Endodermal cell (in vitro differentiated cells): Measurements from ENCODE around the gene FIZ1. TPM values are rescaled to one million over a fixed set of nuclear protein-coding genes. Genes with fewer than 3 reads are reported as not detected.

Source experiments
- DNase-seq: peaks from one replicate; pipeline ENCODE4 v3.0.0-alpha.2; 2017
- H3K27ac ChIP-seq: 2 replicates; pipeline ENCODE4 v1.5.1; 2013; ENCODE audit warnings: mild to moderate bottlenecking, low read depth, low read length, moderate library complexity
- H3K27me3 ChIP-seq: 2 replicates; pipeline ENCODE4 v1.6.1; 2013; ENCODE audit warnings: mild to moderate bottlenecking, low read length, moderate library complexity; ENCODE audit not compliant: insufficient read depth, control insufficient read depth, poor library complexity, severe bottlenecking
- H3K36me3 ChIP-seq: 2 replicates; pipeline ENCODE4 v1.7.0; 2013; ENCODE audit warnings: mild to moderate bottlenecking, low read length, moderate library complexity; ENCODE audit not compliant: control insufficient read depth, insufficient read depth
- H3K4me1 ChIP-seq: one replicate; pipeline ENCODE4 v1.7.0; 2013; ENCODE audit warnings: low read length; ENCODE audit not compliant: control insufficient read depth, insufficient read depth
- H3K4me3 ChIP-seq: 2 replicates; pipeline ENCODE4 v1.5.1; 2013; ENCODE audit warnings: mild to moderate bottlenecking, low read length, moderate library complexity
- H3K9ac ChIP-seq: 2 replicates; pipeline ENCODE4 v1.6.1; 2013; ENCODE audit warnings: mild to moderate bottlenecking, low read length, moderate library complexity; ENCODE audit not compliant: poor library complexity, severe bottlenecking; ENCODE audit errors: extremely low read depth
- H3K9me3 ChIP-seq: 2 replicates; pipeline ENCODE4 v1.6.1; 2013; ENCODE audit warnings: mild to moderate bottlenecking, low read length, moderate library complexity; ENCODE audit not compliant: control insufficient read depth
- H3K27ac Mint-ChIP-seq: 2 replicates; pipeline ENCODE4 v1.8.0; 2020; ENCODE audit warnings: mixed read lengths
- H3K27me3 Mint-ChIP-seq: 2 replicates; pipeline ENCODE4 v1.8.0; 2021; ENCODE audit warnings: mild to moderate bottlenecking, mixed read lengths; ENCODE audit not compliant: insufficient read depth
- H3K36me3 Mint-ChIP-seq: 2 replicates; pipeline ENCODE4 v1.8.0; 2020; ENCODE audit warnings: low read depth, mixed read lengths
- H3K4me1 Mint-ChIP-seq: 2 replicates; pipeline ENCODE4 v1.8.0; 2020; ENCODE audit warnings: mixed read lengths
- H3K4me3 Mint-ChIP-seq: 2 replicates; pipeline ENCODE4 v1.8.0; 2020; ENCODE audit warnings: mild to moderate bottlenecking, moderate library complexity, mixed read lengths
- H3K9me3 Mint-ChIP-seq: 2 replicates; pipeline ENCODE4 v1.8.0; 2020; ENCODE audit warnings: mild to moderate bottlenecking, mixed read lengths
- WGBS, 2 experiments: methylation state at CpG; one replicate each; pipeline versions ENCODE4 v1.1.5 to v1.1.7; 2013; ENCODE audit warnings: missing lambda C conversion rate in 2 of 2, mixed read lengths in 1 of 2; ENCODE audit not compliant: insufficient coverage in 1 of 2, insufficient read length in 1 of 2; 5-methylcytosine and 5-hydroxymethylcytosine counted together
- total RNA-seq, 2 donors: library from RNA; stranded (reverse); fragmentation: NEBNext Ultra II Directional in 1 of 2; extraction: Animal tissue kit (Norgen Biotek cat#: 25700) in 1 of 2; gene quantifications; 2 replicates in 1 of 2; 3 replicates in 1 of 2; pipeline ENCODE4 v1.2.1, GENCODE V29; 2021
- TF ChIP-seq, protein P1 (sequence below): fragments of 200-600 bp; sonication (generic); conservative IDR thresholded peaks from 2 replicates; pipeline ENCODE4 v1.5.0; 2021; ENCODE audit warnings: antibody characterized with exemption, mild to moderate bottlenecking

The FIZ1 gene
- total RNA-seq, 2 donors from 2014 or later = 19.7 to 21.1 TPM

DNA sequence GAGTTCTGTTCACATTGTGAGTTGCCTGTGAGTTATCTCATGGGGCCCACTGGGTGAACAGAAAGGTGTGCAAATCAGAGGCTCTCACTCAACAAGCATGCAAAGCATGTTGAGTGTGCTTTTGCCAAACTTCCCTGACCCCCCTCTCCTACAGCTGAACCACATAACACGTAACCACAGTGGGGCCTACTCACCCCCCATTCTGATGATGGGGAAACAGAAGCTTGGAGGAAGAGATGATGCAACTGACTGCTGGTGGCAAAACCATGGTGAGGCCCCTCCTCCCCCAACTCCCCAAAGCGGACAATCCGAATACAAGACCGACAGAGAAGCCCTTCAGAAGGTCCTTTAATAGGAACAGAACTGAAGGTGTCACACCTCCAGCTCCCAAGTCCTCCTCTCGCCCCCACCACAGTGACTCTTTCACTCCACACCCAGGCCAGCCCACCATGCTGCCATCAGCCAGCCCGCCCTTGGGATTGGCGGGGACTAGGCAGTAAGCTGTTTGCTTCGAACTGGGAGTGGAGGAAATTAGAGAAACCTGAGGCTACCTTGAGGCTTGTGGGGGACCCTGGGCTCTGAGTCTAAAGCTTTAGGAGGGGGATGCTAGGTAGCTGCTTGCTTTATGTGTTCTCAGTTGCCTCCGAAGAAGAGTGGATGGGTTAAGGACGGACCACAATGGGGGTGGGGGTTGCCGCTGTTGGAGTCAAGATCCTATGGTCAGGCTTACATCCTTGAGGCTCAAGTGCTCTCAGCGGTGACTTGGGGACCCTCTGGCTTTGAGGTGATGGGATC lies 21.3 kb upstream of the FIZ1 start:
- Histone ChIP-seq H3K27me3 (no peaks in the 10 kb centered on the region), H3K9ac (no peak overlapping the region), H3K36me3 (peaks cover 20% of the 10 kb centered on the region), H3K4me1 (no peaks in the 10 kb centered on the region), H3K4me3 (no peak overlapping the region), H3K27ac (no peak overlapping the region), H3K9me3 (no peaks in the 10 kb centered on the region)
- H3K4me1 Mint-ChIP-seq = peaks cover 2% of the 10 kb centered on the region
- H3K9me3 Mint-ChIP-seq = no peaks in the 10 kb centered on the region
- WGBS, 2 experiments = 95 to 100% methylated on average over 2 to 12 of the region's 12 CpGs
- H3K36me3 Mint-ChIP-seq = peaks cover 24% of the 10 kb centered on the region
- TF ChIP-seq, protein P1, sequence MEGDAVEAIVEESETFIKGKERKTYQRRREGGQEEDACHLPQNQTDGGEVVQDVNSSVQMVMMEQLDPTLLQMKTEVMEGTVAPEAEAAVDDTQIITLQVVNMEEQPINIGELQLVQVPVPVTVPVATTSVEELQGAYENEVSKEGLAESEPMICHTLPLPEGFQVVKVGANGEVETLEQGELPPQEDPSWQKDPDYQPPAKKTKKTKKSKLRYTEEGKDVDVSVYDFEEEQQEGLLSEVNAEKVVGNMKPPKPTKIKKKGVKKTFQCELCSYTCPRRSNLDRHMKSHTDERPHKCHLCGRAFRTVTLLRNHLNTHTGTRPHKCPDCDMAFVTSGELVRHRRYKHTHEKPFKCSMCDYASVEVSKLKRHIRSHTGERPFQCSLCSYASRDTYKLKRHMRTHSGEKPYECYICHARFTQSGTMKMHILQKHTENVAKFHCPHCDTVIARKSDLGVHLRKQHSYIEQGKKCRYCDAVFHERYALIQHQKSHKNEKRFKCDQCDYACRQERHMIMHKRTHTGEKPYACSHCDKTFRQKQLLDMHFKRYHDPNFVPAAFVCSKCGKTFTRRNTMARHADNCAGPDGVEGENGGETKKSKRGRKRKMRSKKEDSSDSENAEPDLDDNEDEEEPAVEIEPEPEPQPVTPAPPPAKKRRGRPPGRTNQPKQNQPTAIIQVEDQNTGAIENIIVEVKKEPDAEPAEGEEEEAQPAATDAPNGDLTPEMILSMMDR = no peak
- H3K27ac Mint-ChIP-seq = no peak overlapping the region
- DNase-seq = no peak
- H3K27me3 Mint-ChIP-seq = no peaks in the 10 kb centered on the region
- no peak overlapping the region for H3K4me3 Mint-ChIP-seq

GRCh38 chr19:55619286-55619685 lies 20.0 kb upstream of the FIZ1 start:
- Histone ChIP-seq H3K4me1 (no peaks in the 10 kb centered on the region), H3K27ac (peak overlapping the region; percentile 11), H3K9me3 (no peaks in the 10 kb centered on the region), H3K4me3 (no peak overlapping the region), H3K9ac (no peak overlapping the region), H3K36me3 (peaks cover 20% of the 10 kb centered on the region), H3K27me3 (no peaks in the 10 kb centered on the region)
- Mint-ChIP-seq H3K27me3 (no peaks in the 10 kb centered on the region), H3K4me3 (no peak overlapping the region), H3K27ac (no peak overlapping the region), H3K9me3 (no peaks in the 10 kb centered on the region), H3K36me3 (peaks cover 27% of the 10 kb centered on the region), H3K4me1 (peaks cover 2% of the 10 kb centered on the region)
- TF ChIP-seq, protein P1 = no peak
- DNase-seq = no peak
- 93 to 96% methylated on average over 2 to 3 of the region's 3 CpGs for WGBS, 2 experiments

DNA sequence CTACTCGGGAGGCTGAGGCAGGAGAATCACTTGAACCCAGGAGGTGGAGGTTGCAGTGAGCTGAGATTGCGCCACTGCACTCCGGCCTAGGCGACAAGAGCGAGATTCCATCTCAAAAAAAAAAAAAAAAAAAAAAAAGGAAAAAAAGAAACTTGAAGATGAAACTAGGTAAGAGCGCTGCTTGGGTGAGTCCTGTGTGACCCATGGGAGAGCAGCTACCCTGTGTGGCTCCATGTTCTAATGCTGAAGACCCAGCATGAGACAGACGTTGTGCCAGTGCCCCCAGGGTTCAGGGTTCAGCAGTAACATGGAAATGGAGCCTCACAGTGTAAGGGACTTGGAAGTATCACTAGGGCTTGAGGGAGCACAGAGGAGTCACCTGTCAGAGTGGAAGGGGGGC lies 19.1 kb upstream of the FIZ1 start:
- Histone ChIP-seq H3K27ac (no peak overlapping the region), H3K9ac (no peak overlapping the region), H3K27me3 (no peaks in the 10 kb centered on the region), H3K9me3 (no peaks in the 10 kb centered on the region), H3K4me3 (no peak overlapping the region), H3K4me1 (no peaks in the 10 kb centered on the region), H3K36me3 (peaks cover 20% of the 10 kb centered on the region)
- TF ChIP-seq, protein P1 = no peak
- Mint-ChIP-seq H3K4me3 (no peak overlapping the region), H3K27ac (no peak overlapping the region), H3K4me1 (no peaks in the 10 kb centered on the region), H3K36me3 (peaks cover 28% of the 10 kb centered on the region), H3K9me3 (no peaks in the 10 kb centered on the region), H3K27me3 (no peaks in the 10 kb centered on the region)
- 96% methylated on average over 4 to 7 of the region's 7 CpGs for WGBS, 2 experiments
- no peak for DNase-seq
